ENCODE results near the gene GALNT17. TPM values are rescaled to one million over a fixed set of nuclear protein-coding genes. Genes with fewer than 3 reads are reported as not detected.

Gene GALNT17
- polyA plus RNA-seq, 2 of the 4 experiments (the other 2 are of a cell fraction) = not detected

- TF ChIP-seq MAX (IDR thresholded peaks at IDR 0.05) = no peak
These were observed 504.4 kb downstream of the GALNT17 start (continued) for GRCh38 chr7:71636329-71636728.

- WGBS (ENCODE audit: missing lambda C conversion rate) = 34% methylated on average over 6 of the region's 6 CpGs
- TF ChIP-seq EHF (CRISPR knock-in tag; IDR thresholded peaks at IDR 0.05) = no peak
- TF ChIP-seq HDAC2 (IDR thresholded peaks at IDR 0.05) = no peak
- TF ChIP-seq SREBF2 (IDR thresholded peaks at IDR 0.05) = no peak
- TF ChIP-seq SMC3 (IDR thresholded peaks at IDR 0.05) = no peak
- no peak for TF ChIP-seq EHMT2 (IDR thresholded peaks at IDR 0.05; ENCODE audit: low read depth)
- TF ChIP-seq MYC (IDR thresholded peaks at IDR 0.05; ENCODE audit: borderline replicate concordance, low read length) = no peak
- no peak for TF ChIP-seq MAX (IDR thresholded peaks at IDR 0.05)
- TF ChIP-seq RNF2 (IDR thresholded peaks at IDR 0.05; ENCODE audit: borderline replicate concordance, low read depth) = no peak
- TF ChIP-seq POLR2A (IDR thresholded peaks at IDR 0.05; ENCODE audit: low read length) = no peak
- no peak for TF ChIP-seq POLR2AphosphoS2 (conservative IDR thresholded peaks at IDR 0.05; ENCODE audit: low read length)
- no peak for TF ChIP-seq NPAS2 (CRISPR knock-in tag; IDR thresholded peaks at IDR 0.05; ENCODE audit: borderline replicate concordance)
- TF ChIP-seq, protein P1, sequence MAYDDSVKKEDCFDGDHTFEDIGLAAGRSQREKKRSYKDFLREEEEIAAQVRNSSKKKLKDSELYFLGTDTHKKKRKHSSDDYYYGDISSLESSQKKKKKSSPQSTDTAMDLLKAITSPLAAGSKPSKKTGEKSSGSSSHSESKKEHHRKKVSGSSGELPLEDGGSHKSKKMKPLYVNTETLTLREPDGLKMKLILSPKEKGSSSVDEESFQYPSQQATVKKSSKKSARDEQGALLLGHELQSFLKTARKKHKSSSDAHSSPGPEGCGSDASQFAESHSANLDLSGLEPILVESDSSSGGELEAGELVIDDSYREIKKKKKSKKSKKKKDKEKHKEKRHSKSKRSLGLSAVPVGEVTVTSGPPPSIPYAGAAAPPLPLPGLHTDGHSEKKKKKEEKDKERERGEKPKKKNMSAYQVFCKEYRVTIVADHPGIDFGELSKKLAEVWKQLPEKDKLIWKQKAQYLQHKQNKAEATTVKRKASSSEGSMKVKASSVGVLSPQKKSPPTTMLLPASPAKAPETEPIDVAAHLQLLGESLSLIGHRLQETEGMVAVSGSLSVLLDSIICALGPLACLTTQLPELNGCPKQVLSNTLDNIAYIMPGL (CRISPR knock-in tag; IDR thresholded peaks at IDR 0.05; ENCODE audit: borderline replicate concordance) = no peak
- TF ChIP-seq REST (IDR thresholded peaks at IDR 0.05) = no peak
- TF ChIP-seq BCL3 (IDR thresholded peaks at IDR 0.05) = no peak
- no peak for TF ChIP-seq NFE2L2 (conservative IDR thresholded peaks at IDR 0.05; ENCODE audit: low read length)
- TF ChIP-seq RCOR1 (IDR thresholded peaks at IDR 0.05; ENCODE audit: low read depth, low read length) = no peak
- TF ChIP-seq GATA3 (IDR thresholded peaks at IDR 0.05; ENCODE audit: borderline replicate concordance) = no peak
- ATAC-seq (no peak), DNase-seq (ENCODE audit: low read depth in 1 of 2, low spot score in 1 of 2) (no peak), FAIRE-seq (no peak)
- POLR2A ChIA-PET = interaction anchor here (0.7 kb wide), 1 partner anchor 14 kb away, joined by 3 read pairs; no protein-coding TSS in a partner anchor
- Histone ChIP-seq H3K27ac (no peak overlapping the region), H3K4me1 (peaks cover 4% of the 10 kb centered on the region; the same call in 1 of the 3 replicates), H3K4me3 (no peak overlapping the region), H3K9me3 (no peaks in the 10 kb centered on the region), H3K4me2 (no peak overlapping the region)
- CTCF ChIA-PET = interaction anchor here (0.6 kb wide), 1 partner anchor 783 kb away, joined by 4 read pairs; no protein-coding TSS in a partner anchor
These were observed 505.6 kb downstream of the GALNT17 start for GRCh38 chr7:71637578-71637977.

DNA sequence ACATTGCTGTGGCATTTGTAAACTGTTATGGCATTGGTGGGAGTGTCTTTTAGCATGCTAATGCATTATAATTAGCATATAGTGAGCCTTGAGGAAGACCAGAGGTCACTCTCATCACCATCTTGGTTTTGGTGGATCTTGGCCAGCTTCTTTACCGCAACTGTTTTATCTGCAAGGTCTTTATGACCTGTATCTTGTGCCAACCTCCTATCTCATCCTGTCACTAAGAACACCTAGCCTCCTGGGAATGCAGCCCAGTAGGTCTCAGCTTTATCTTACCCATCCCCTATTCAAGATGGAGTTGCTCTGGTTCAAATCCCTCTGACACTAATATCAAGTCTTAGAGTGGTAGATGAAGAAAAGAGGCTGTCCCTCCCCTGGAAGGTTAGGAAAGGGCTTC lies 506.2 kb downstream of the GALNT17 start:
- Histone ChIP-seq H3K9me3 (no peaks in the 10 kb centered on the region), H3K4me3 (no peak overlapping the region), H3K4me2 (no peak overlapping the region), H3K4me1 (peaks cover 1% of the 10 kb centered on the region; the same call in 1 of the 3 replicates), H3K27ac (no peak overlapping the region)
- no peak for ATAC-seq
- no peak for DNase-seq (ENCODE audit: low read depth in 1 of 2, low spot score in 1 of 2)
- ChIA-PET CTCF (no interaction called here), POLR2A (no interaction called here)
- WGBS (ENCODE audit: missing lambda C conversion rate) = 68% methylated on average over 1 of the region's 1 CpG
- FAIRE-seq = no peak
- TF ChIP-seq KDM1A (IDR thresholded peaks at IDR 0.05; ENCODE audit: low read depth) = no peak
- TF ChIP-seq REST (IDR thresholded peaks at IDR 0.05) = no peak
- no peak for TF ChIP-seq RCOR1 (IDR thresholded peaks at IDR 0.05; ENCODE audit: low read depth, low read length)
- no peak for TF ChIP-seq CEBPB (IDR thresholded peaks at IDR 0.05)
- no peak for TF ChIP-seq SREBF2 (IDR thresholded peaks at IDR 0.05)
- no peak for TF ChIP-seq RAD21 (conservative IDR thresholded peaks at IDR 0.05 in 1 of 2, IDR thresholded peaks at IDR 0.05 in 1 of 2)
- no peak for TF ChIP-seq FOSB (CRISPR knock-in tag; IDR thresholded peaks at IDR 0.05)
- no peak for TF ChIP-seq HOXB5 (CRISPR knock-in tag; IDR thresholded peaks at IDR 0.05)
- no peak for TF ChIP-seq CHD4 (IDR thresholded peaks at IDR 0.05; ENCODE audit: borderline replicate concordance)
- TF ChIP-seq EHMT2 (IDR thresholded peaks at IDR 0.05; ENCODE audit: low read depth) = no peak
- no peak for TF ChIP-seq HOXA7 (CRISPR knock-in tag; IDR thresholded peaks at IDR 0.05)
- no peak for TF ChIP-seq EP300 (IDR thresholded peaks at IDR 0.05)
